Activated CD4-positive, alpha-beta T cell treated with anti-CD3 and anti-CD28 coated beads for 36 hours (primary cell): Measurements from ENCODE around the gene DRD3. TPM values are rescaled to one million over a fixed set of nuclear protein-coding genes. Genes with fewer than 3 reads are reported as not detected.

Experiments
- ATAC-seq: fragments of 200-7000 bp; cut with Tn5 transposase; one replicate; pipeline ENCODE4 v1.10.0; 2021; ENCODE audit warnings: mild to moderate bottlenecking, moderate library complexity
- CTCF ChIA-PET: fragments of 350-600 bp; sonication (Branson Sonifier 250); formaldehyde crosslinking; loops from one replicate; lab custom pipeline; 2021; ENCODE audit warnings: antibody characterized with exemption; lab: Charles Lee
- POLR2A ChIA-PET: fragments of 350-600 bp; sonication (Branson Sonifier 250); formaldehyde crosslinking; loops from one replicate; lab custom pipeline; 2021; ENCODE audit warnings: antibody characterized with exemption, inconsistent platforms; lab: Charles Lee
- DNase-seq: peaks from one replicate; pipeline ENCODE4 v3.0.0-alpha.2; 2020
- H3K27ac Mint-ChIP-seq: one replicate; pipeline ENCODE4 v1.8.0; 2021; ENCODE audit warnings: mixed read lengths
- H3K27me3 Mint-ChIP-seq: one replicate; pipeline ENCODE4 v1.8.0; 2021; ENCODE audit warnings: mixed read lengths
- H3K36me3 Mint-ChIP-seq: one replicate; pipeline ENCODE4 v1.8.0; 2021; ENCODE audit warnings: low read depth, mixed read lengths
- H3K4me1 Mint-ChIP-seq: one replicate; pipeline ENCODE4 v1.8.0; 2021; ENCODE audit warnings: mixed read lengths
- H3K4me3 Mint-ChIP-seq: one replicate; pipeline ENCODE4 v1.8.0; 2021; ENCODE audit warnings: mild to moderate bottlenecking, moderate library complexity, mixed read lengths
- H3K9me3 Mint-ChIP-seq: one replicate; pipeline ENCODE4 v1.8.0; 2021; ENCODE audit warnings: low read depth, mixed read lengths
- intact Hi-C, 2 experiments: fragments of 100-400 bp; cut with DNase I in 1 of 2; cut with micrococcal nuclease in 1 of 2; formaldehyde crosslinking; loops; one replicate each; pipeline versions ENCODE4 v1.14.2 to v1.15.1; 2022 to 2024; cut with DNase I, micrococcal nuclease
- total RNA-seq, 2 experiments: library from RNA; stranded (reverse); gene quantifications; one replicate each; pipeline ENCODE4 v1.2.3, GENCODE V29; 2021

DRD3 gene
- total RNA-seq, 2 experiments from 2014 or later, result not detected

DNA sequence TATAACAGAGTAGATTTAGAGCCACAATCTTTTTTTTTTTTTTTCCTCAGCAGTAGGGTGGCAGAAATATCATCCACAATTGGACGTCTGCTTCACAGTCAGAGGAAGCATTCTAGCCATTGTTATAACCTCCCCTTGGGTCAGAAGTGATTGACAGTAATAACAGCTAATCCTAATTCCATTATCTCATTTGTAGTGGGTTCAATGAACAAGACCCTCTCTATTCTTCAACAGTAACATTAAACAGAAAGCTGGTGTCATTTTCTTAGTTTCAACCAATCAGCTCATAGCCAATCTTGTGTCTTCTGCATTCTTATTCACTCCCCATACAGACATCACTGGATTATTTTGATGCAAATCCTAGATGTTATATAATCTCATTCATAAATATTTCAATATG is 77.8 kb downstream of the DRD3 start:
- CTCF ChIA-PET, result interaction anchor here (1.8 kb wide), 1 partner anchor 21 kb away, joined by 4 read pairs; no protein-coding TSS in a partner anchor
- H3K27ac Mint-ChIP-seq, result no peak overlapping the region
- no peaks in the 10 kb centered on the region for H3K4me1 Mint-ChIP-seq
- H3K36me3 Mint-ChIP-seq, result no peaks in the 10 kb centered on the region
- POLR2A ChIA-PET, result no interaction called here
- DNase-seq (no peak), ATAC-seq (no peak)
- no peak overlapping the region for H3K4me3 Mint-ChIP-seq
- peaks cover 8% of the 10 kb centered on the region for H3K27me3 Mint-ChIP-seq
- intact Hi-C loops, result no loop called here
- H3K9me3 Mint-ChIP-seq, result no peaks in the 10 kb centered on the region

DNA sequence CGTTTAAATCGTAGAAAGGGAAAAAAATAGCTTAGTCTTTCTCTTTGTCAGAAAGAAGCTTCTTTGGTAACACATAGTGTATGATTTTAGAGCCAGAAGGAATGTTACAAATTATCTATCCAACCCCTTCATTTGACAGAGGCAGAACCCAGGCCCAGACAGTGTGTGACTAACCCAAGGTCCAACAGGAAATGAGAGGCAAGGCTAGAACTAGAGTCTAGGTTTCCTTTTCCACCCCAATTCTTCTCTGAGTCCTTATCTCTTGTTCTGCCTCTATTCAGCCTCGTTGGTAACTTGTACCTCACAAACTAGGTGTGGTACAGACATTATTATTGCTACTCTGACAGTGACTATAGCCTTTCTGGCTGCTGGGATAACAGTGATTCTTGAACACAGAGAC is 83.1 kb downstream of the DRD3 start:
- Mint-ChIP-seq H3K4me1 (no peaks in the 10 kb centered on the region), H3K9me3 (no peaks in the 10 kb centered on the region), H3K27me3 (peaks cover 9% of the 10 kb centered on the region), H3K27ac (no peak overlapping the region), H3K36me3 (no peaks in the 10 kb centered on the region), H3K4me3 (no peak overlapping the region)
- intact Hi-C loops, result no loop called here
- DNase-seq (no peak), ATAC-seq (no peak)
- POLR2A ChIA-PET, result no interaction called here
- CTCF ChIA-PET, result no interaction called here

DNA sequence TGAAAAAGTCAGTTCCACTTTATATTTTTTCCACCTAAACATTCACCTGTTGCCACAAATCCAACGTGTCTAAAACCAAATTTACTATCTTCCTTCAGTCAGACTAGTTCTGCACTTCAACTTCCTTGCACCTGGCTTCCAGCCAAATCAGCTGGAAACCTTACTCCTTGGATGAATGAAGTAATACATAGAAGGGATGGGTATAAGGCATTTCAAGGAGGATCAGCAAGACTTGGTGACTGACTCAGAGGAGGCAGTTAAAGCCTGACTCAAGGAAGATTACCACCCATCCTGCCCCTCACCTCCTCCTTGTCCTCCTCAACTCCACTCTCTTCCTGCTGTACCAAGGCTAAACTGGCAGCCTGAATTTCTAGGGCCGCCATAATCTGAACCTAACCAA is 85.3 kb downstream of the DRD3 start:
- Mint-ChIP-seq H3K27ac (no peak overlapping the region), H3K9me3 (no peaks in the 10 kb centered on the region), H3K4me3 (no peak overlapping the region), H3K27me3 (peaks cover 6% of the 10 kb centered on the region), H3K4me1 (no peaks in the 10 kb centered on the region), H3K36me3 (no peaks in the 10 kb centered on the region)
- CTCF ChIA-PET, result no interaction called here
- ATAC-seq, result no peak
- intact Hi-C loops, result no loop called here
- POLR2A ChIA-PET, result no interaction called here
- DNase-seq, result no peak

DNA sequence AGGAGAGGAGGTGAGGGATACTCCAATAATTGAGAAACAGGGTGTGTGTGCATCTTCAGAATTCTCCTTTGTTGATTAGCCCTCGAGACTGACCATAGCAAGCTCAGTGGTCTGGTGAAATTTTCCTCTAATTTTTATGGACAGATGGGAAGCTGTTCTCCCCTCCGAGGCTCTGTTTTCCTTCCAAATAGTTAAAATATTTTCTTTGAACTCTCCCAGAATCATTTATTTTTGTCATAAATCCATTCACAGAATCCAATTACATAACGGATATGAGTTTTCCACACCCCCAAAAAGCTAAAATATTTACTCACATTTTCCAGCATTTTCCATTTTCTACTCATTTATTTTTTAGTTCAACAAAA is 85.9 kb downstream of the DRD3 start:
- Mint-ChIP-seq H3K27me3 (peaks cover 6% of the 10 kb centered on the region), H3K27ac (no peak overlapping the region), H3K9me3 (no peaks in the 10 kb centered on the region), H3K4me3 (no peak overlapping the region), H3K4me1 (no peaks in the 10 kb centered on the region), H3K36me3 (peaks cover under 1% of the 10 kb centered on the region)
- POLR2A ChIA-PET, result no interaction called here
- CTCF ChIA-PET, result interaction anchor here (0.8 kb wide), 1 partner anchor 205 kb away, joined by 4 read pairs; no protein-coding TSS in a partner anchor
- intact Hi-C loops, result no loop called here
- DNase-seq (no peak), ATAC-seq (no peak)

DNA sequence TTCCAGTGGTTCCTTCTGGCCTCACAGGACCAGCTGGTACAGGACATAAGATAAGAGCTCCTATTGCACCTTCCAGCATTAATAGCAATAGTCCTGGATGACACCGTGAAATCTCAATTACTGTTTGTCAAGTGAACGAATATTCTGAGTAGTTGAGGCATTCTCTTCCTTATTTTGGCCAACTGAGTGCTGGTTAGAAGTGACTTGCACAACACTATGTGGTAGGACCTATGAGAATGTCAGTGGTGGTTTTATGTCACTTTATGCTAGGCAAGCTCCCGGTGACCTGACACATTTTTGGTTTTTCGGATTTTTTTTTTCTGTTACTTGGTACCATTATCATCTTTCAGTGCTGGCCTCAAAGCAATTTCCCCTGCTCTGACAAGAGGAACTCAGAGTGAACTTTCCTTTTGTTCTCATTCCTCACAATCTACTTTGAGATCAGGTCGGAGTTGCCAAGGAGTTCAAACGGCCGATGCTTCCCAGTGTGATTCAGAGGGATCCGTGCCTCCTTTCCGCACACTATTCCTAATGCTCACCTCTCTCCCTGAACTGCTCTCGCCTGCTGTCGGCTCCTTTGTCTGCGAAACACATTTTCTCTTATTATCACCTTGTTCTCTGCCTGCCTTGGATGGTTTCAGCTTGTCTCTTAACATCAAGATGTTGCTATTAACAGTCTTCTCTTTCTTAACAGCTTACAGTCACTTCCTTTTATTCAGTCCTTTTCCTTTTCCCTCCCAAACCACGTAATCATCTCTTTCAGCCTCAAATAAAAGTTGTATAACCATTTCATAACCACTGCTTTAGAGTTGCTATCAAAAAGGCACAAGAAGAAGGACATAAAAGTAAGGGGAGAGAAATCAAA is 86.5 kb downstream of the DRD3 start:
- intact Hi-C loops, result no loop called here
- no peak for ATAC-seq
- POLR2A ChIA-PET, result no interaction called here
- H3K36me3 Mint-ChIP-seq, result peaks cover 7% of the 10 kb centered on the region
- no peak overlapping the region for H3K4me3 Mint-ChIP-seq
- CTCF ChIA-PET, result interaction anchor here (0.8 kb wide), 1 partner anchor 206 kb away, joined by 4 read pairs; no protein-coding TSS in a partner anchor
- H3K27ac Mint-ChIP-seq, result no peak overlapping the region
- no peaks in the 10 kb centered on the region for H3K4me1 Mint-ChIP-seq
- DNase-seq, result no peak
- H3K27me3 Mint-ChIP-seq, result peaks cover 6% of the 10 kb centered on the region
- H3K9me3 Mint-ChIP-seq, result no peaks in the 10 kb centered on the region

DNA sequence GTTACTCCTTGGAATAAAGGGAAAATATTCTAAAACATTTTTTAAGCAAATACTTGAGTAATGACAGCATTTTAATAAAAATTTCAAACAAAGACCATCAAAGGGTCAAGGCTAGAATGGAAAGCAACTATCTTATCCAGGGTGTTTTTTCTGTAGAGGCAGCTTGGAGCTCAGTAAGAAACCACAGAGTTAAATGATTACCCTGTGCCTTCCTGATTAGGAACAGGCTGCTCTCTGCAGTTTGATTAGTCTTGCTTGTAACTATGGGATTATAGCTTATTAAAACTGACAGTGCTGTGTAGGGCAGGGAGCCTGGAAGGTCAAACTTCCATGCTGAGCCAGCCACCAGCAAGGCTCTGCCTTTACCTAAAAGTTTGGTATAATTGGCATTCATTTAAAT is 89.2 kb downstream of the DRD3 start:
- intact Hi-C loops, result no loop called here
- Mint-ChIP-seq H3K9me3 (no peaks in the 10 kb centered on the region), H3K27ac (no peak overlapping the region), H3K36me3 (peaks cover 30% of the 10 kb centered on the region), H3K4me1 (no peaks in the 10 kb centered on the region), H3K27me3 (peaks cover 6% of the 10 kb centered on the region), H3K4me3 (no peak overlapping the region)
- ATAC-seq (no peak), DNase-seq (no peak)
- ChIA-PET POLR2A (no interaction called here), CTCF (interaction anchor here (0.8 to 1.4 kb wide), 2 partner anchors 30 to 54 kb away, joined by 3 read pairs; no protein-coding TSS in a partner anchor)

DNA sequence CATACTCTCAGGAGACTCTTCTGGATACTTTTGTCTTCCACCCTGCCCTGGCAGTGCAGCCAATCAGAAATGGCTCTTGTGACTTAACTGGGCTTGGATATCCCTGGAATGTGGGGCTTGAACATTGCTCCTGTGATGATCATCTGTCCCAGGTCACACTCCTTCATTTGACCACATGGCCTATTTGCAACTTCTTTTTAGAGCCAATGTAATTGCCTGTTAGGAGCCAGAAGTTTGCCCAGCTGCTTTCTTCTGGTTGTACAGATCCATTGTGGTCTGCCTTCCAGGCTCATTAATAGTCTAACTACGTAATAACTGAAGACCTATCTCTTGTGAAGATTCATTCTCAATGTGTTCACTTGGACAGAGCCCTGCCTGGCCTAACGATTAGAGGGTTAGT is 92.5 kb downstream of the DRD3 start:
- H3K27me3 Mint-ChIP-seq, result no peaks in the 10 kb centered on the region
- ChIA-PET CTCF (interaction anchor here (0.5 kb wide), 1 partner anchor 197 kb away, joined by 3 read pairs; no protein-coding TSS in a partner anchor), POLR2A (interaction anchor here (0.7 kb wide), 1 partner anchor 13 kb away, joined by 3 read pairs; no protein-coding TSS in a partner anchor)
- ATAC-seq (no peak), DNase-seq (no peak)
- H3K9me3 Mint-ChIP-seq, result no peaks in the 10 kb centered on the region
- H3K36me3 Mint-ChIP-seq, result peaks cover 53% of the 10 kb centered on the region
- no peaks in the 10 kb centered on the region for H3K4me1 Mint-ChIP-seq
- intact Hi-C loops, result no loop called here
- no peak overlapping the region for H3K4me3 Mint-ChIP-seq
- no peak overlapping the region for H3K27ac Mint-ChIP-seq

DNA sequence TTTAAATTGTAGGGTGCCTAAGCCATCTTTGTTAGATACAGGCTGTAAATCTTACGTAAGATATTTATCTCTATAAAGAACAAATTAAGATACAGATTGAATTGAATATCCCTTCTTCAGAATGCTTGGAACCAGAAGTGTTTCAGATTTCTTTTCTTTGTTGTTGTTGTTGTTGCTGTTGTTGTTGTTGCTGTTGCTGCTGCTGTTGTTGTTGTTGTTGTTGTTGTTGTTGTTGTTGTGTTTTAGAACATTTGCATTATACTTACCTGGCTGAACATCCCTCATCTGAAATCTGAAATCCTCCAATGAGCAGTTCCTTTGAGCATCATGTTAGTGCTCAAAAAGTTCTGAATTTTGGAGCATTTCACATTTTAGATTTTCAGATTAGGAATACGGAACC is 95.7 kb downstream of the DRD3 start:
- H3K4me3 Mint-ChIP-seq, result no peak overlapping the region
- DNase-seq (no peak), ATAC-seq (no peak)
- ChIA-PET POLR2A (no interaction called here), CTCF (no interaction called here)
- H3K4me1 Mint-ChIP-seq, result no peaks in the 10 kb centered on the region
- H3K9me3 Mint-ChIP-seq, result no peaks in the 10 kb centered on the region
- no peak overlapping the region for H3K27ac Mint-ChIP-seq
- H3K36me3 Mint-ChIP-seq, result peaks cover 73% of the 10 kb centered on the region
- no peaks in the 10 kb centered on the region for H3K27me3 Mint-ChIP-seq
- intact Hi-C loops, result no loop called here

DNA sequence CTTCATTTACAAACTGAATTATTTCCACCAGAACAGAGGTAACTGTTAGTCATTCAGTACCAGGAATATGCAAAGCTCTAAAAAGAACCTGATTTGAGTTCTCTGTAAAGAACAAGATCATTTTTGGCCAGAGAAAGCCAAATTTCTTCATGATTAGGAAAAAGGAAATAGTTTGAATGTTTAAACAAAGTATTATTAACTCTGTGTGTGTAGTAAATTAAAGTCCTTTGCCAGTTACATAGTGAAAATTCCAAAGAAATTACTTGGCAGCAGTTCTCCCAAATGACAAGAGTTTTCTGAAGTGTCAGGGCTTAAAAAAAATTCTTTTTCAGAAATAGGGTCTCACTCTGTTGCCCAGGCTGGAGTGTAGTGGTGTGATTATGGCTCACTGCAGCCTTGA is 97.8 kb downstream of the DRD3 start:
- intact Hi-C loops, result no loop called here
- Mint-ChIP-seq H3K9me3 (no peaks in the 10 kb centered on the region), H3K27me3 (no peaks in the 10 kb centered on the region), H3K4me3 (no peak overlapping the region), H3K4me1 (no peaks in the 10 kb centered on the region), H3K27ac (no peak overlapping the region), H3K36me3 (peaks cover 70% of the 10 kb centered on the region)
- no peak for DNase-seq
- ATAC-seq, result no peak
- POLR2A ChIA-PET, result no interaction called here
- CTCF ChIA-PET, result no interaction called here

DNA sequence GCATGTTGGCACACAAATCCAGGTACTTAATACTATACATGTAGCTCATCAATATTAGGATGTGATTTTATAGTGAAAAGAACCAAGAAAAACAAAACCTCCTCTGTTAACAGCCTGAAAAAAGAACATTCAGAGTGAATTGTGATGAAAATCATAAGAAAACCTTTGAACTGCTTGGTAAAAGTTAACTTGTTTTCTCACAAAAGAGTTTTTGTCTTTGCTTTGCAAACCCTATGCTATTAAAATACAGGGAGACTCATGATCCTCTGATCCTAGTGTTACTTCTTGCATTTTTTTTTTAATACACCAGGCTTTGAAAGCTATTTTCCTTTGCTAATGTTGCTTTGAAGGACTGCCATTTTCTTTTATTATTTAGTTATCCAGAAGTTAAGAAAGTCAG is 98.7 kb downstream of the DRD3 start:
- H3K27ac Mint-ChIP-seq, result no peak overlapping the region
- no peak for ATAC-seq
- H3K9me3 Mint-ChIP-seq, result no peaks in the 10 kb centered on the region
- H3K4me3 Mint-ChIP-seq, result no peak overlapping the region
- H3K36me3 Mint-ChIP-seq, result peaks cover 65% of the 10 kb centered on the region
- intact Hi-C loops, result no loop called here
- no peaks in the 10 kb centered on the region for H3K27me3 Mint-ChIP-seq
- CTCF ChIA-PET, result no interaction called here
- no peaks in the 10 kb centered on the region for H3K4me1 Mint-ChIP-seq
- DNase-seq, result no peak
- POLR2A ChIA-PET, result no interaction called here

DNA sequence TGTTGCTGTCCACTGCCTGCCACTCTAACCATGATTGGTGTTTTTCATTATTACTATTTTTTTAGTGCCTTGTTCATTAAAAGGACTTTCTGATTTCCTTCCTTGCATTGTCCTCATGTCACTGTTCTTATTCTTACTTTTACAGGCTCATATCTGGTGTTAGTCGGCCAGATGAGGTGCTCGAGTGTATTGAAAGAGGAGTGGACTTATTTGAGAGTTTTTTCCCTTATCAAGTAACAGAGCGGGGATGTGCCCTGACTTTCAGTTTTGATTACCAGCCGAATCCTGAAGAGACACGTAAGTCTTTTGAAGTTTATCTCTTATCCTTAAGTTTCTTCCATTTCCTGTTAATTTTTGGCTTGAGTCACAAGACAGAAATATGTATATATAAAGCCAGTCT is 99.1 kb downstream of the DRD3 start:
- Mint-ChIP-seq H3K36me3 (peaks cover 67% of the 10 kb centered on the region), H3K27ac (no peak overlapping the region), H3K4me1 (no peaks in the 10 kb centered on the region), H3K27me3 (no peaks in the 10 kb centered on the region), H3K4me3 (no peak overlapping the region), H3K9me3 (no peaks in the 10 kb centered on the region)
- CTCF ChIA-PET, result interaction anchor here (0.6 kb wide), 1 partner anchor 125 kb away, joined by 3 read pairs; no protein-coding TSS in a partner anchor
- POLR2A ChIA-PET, result no interaction called here
- intact Hi-C loops, result no loop called here
- DNase-seq (no peak), ATAC-seq (no peak)

DNA sequence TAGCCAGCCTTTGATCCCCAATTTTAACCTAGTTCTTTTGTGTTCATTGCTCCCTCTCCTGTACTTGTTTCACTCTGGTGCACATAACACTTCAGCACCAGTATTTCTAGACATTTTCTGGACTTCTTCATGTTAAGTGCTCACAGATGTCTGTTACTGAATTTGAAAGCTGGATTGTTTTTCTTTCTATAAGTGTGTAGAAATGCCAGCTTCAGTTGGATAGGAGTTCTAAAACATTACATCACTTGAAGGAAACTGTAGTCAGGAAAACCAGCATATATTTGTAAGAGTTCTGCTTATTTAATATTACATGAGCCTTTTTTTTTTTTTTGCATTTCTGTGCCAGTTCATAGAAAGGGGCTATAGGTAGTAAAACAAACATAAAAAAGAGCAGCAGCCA is 100.7 kb downstream of the DRD3 start:
- ChIA-PET POLR2A (no interaction called here), CTCF (interaction anchor here (0.7 to 1.1 kb wide), 2 partner anchors 23 to 127 kb away, joined by 3 read pairs; no protein-coding TSS in a partner anchor)
- no peaks in the 10 kb centered on the region for H3K27me3 Mint-ChIP-seq
- no peak for DNase-seq
- no peak for ATAC-seq
- no peak overlapping the region for H3K27ac Mint-ChIP-seq
- no peaks in the 10 kb centered on the region for H3K9me3 Mint-ChIP-seq
- H3K4me1 Mint-ChIP-seq, result no peaks in the 10 kb centered on the region
- H3K36me3 Mint-ChIP-seq, result peaks cover 67% of the 10 kb centered on the region
- no peak overlapping the region for H3K4me3 Mint-ChIP-seq
- intact Hi-C loops, result no loop called here
